ENCODE measurements around the gene PRELID1. TPM values are rescaled to one million over a fixed set of nuclear protein-coding genes. Genes with fewer than 3 reads are reported as not detected.

The PRELID1 gene
- total and polyA plus RNA-seq, 10 of the 15 experiments (the other 5 are each of a cell fraction or from before 2014, with no cell fraction given): 30.9 to 584 (median 254) TPM

- TF ChIP-seq NR2F1 (conservative IDR thresholded peaks at IDR 0.05) (no peak), ATF2 (IDR thresholded peaks at IDR 0.05; ENCODE audit: low read length) (no peak), FOXM1 (IDR thresholded peaks at IDR 0.05; ENCODE audit: low read depth, low read length) (no peak), MEF2B (IDR thresholded peaks at IDR 0.05; ENCODE audit: partially characterized antibody, poor library complexity, severe bottlenecking) (no peak), ZNF622 (IDR thresholded peaks at IDR 0.05) (no peak), BACH1 (IDR thresholded peaks at IDR 0.05; ENCODE audit: borderline replicate concordance) (no peak), BMI1 (IDR thresholded peaks at IDR 0.05; ENCODE audit: borderline replicate concordance) (no peak), DPF2 (IDR thresholded peaks at IDR 0.05) (no peak), NKRF (conservative IDR thresholded peaks at IDR 0.05) (no peak), SREBF1 (IDR thresholded peaks at IDR 0.05; ENCODE audit: low read length) (no peak), RELB (IDR thresholded peaks at IDR 0.05; ENCODE audit: low read depth) (no peak), IRF4 (IDR thresholded peaks at IDR 0.05; ENCODE audit: low read depth, low read length) (0 out of 2 replicates have a peak, but pooled peaks have one; percentile 19), GABPA (IDR thresholded peaks at IDR 0.05; ENCODE audit: low read depth) (no peak), STAT1 (conservative IDR thresholded peaks at IDR 0.05) (no peak), SMAD1 (IDR thresholded peaks at IDR 0.05; ENCODE audit: low read depth, partially characterized antibody) (no peak), HCFC1 (IDR thresholded peaks at IDR 0.05; ENCODE audit: low read length) (no peak), E4F1 (IDR thresholded peaks at IDR 0.05; ENCODE audit: borderline replicate concordance, partially characterized antibody) (no peak), PML (IDR thresholded peaks at IDR 0.05; ENCODE audit: low read length) (no peak), SMAD5 (IDR thresholded peaks at IDR 0.05; ENCODE audit: low read depth) (no peak), POLR2AphosphoS5 (IDR thresholded peaks at IDR 0.05; ENCODE audit: low read length) (no peak), ZBTB33 (IDR thresholded peaks at IDR 0.05) (no peak), PKNOX1 (IDR thresholded peaks at IDR 0.05) (no peak), ASH2L (IDR thresholded peaks at IDR 0.05; ENCODE audit: borderline replicate concordance, low read depth) (no peak)
These were observed 14.4 kb downstream of the PRELID1 start (continued) for GRCh38 chr5:177317959-177318377.
